ENCODE results near the gene PLBD1.

PLBD1 gene

GRCh38 chr12:14567351-14568162 lies at the start of gene PLBD1:
TSS of gene PLBD1 (minus strand) at chr12:14567883. CDS start at chr12:14567696, 187 bp downstream.
- DNase-seq: peak; percentile 7

- DNase-seq: peak; percentile 78
Observed at GRCh38 chr12:14614704-14615121, 47.0 kb upstream of the PLBD1 start.

- peak; percentile 81 for DNase-seq
Observed at GRCh38 chr12:14613718-14614117, 46.0 kb upstream of the PLBD1 start.

- no peak for DNase-seq
Observed at GRCh38 chr12:14612898-14613445, 45.3 kb upstream of the PLBD1 start.

- no peak for DNase-seq
Observed at GRCh38 chr12:14612250-14612649, 44.6 kb upstream of the PLBD1 start.

- DNase-seq: no peak
Observed at GRCh38 chr12:14611640-14612203, 44.0 kb upstream of the PLBD1 start.

GRCh38 chr12:14607568-14607967 lies 39.9 kb upstream of the PLBD1 start:
- no peak for DNase-seq

GRCh38 chr12:14605401-14605989 lies 37.8 kb upstream of the PLBD1 start:
- no peak for DNase-seq

GRCh38 chr12:14601692-14602478 lies 34.2 kb upstream of the PLBD1 start:
- no peak for DNase-seq

- no peak for DNase-seq
Observed at GRCh38 chr12:14597480-14597879, 29.8 kb upstream of the PLBD1 start.

- DNase-seq: no peak
Observed at GRCh38 chr12:14591719-14592118, 24.0 kb upstream of the PLBD1 start.

- DNase-seq: no peak
Observed at GRCh38 chr12:14589169-14590004, 21.7 kb upstream of the PLBD1 start.

GRCh38 chr12:14588571-14588970 lies 20.9 kb upstream of the PLBD1 start:
- DNase-seq: no peak

GRCh38 chr12:14578646-14579045 lies 11.0 kb upstream of the PLBD1 start:
- peak; percentile 28 for DNase-seq

GRCh38 chr12:14577344-14577743 lies 9.7 kb upstream of the PLBD1 start:
- peak; percentile 36 for DNase-seq

GRCh38 chr12:14576896-14577295 lies 9.2 kb upstream of the PLBD1 start:
- DNase-seq: no peak

GRCh38 chr12:14575585-14575984 lies 7.9 kb upstream of the PLBD1 start:
- no peak for DNase-seq

- no peak for DNase-seq
Observed at GRCh38 chr12:14573118-14573517, 5.4 kb upstream of the PLBD1 start.

GRCh38 chr12:14572401-14572800 lies 4.7 kb upstream of the PLBD1 start:
- no peak for DNase-seq

GRCh38 chr12:14571779-14572178 lies 4.1 kb upstream of the PLBD1 start:
- no peak for DNase-seq

- DNase-seq: no peak
Observed at GRCh38 chr12:14570231-14570630, 2.5 kb upstream of the PLBD1 start.

- no peak for DNase-seq
Observed at GRCh38 chr12:14564336-14564959, 3.2 kb downstream of the PLBD1 start.

Measured in RPMI8226 (cell line).